Smooth muscle cell (in vitro differentiated cells): ENCODE data around the gene CCDC83. TPM values are rescaled to one million over a fixed set of nuclear protein-coding genes. Genes with fewer than 3 reads are reported as not detected.
"Not testable (repeated sequence)": the region's sequence is repeated elsewhere in the genome, so short reads cannot be mapped to it uniquely, and the experiment has no call there.

Source experiments
- DNase-seq: peaks from one replicate; lab custom pipeline; 2025; ENCODE audit not compliant: unreplicated experiment; lab: John Stamatoyannopoulos, UW
- H2AFZ ChIP-seq: fragments of 200-600 bp; sonication (generic); 2 replicates; pipeline ENCODE4 v1.6.0; 2016; ENCODE audit warnings: antibody characterized with exemption, low read depth, mild to moderate bottlenecking
- H3F3A ChIP-seq: fragments of 200-600 bp; sonication (generic); 2 replicates; pipeline ENCODE4 v1.6.0; 2017; ENCODE audit warnings: antibody characterized with exemption, low read depth
- H3K27ac ChIP-seq: fragments of 200-600 bp; sonication (generic); 2 replicates; pipeline ENCODE4 v1.5.1; 2016; ENCODE audit warnings: low read depth, mild to moderate bottlenecking
- H3K27me3 ChIP-seq: fragments of 200-600 bp; sonication (generic); 2 replicates; pipeline ENCODE4 v1.6.1; 2016; ENCODE audit warnings: low read depth, mild to moderate bottlenecking
- H3K36me3 ChIP-seq: fragments of 200-600 bp; sonication (generic); 2 replicates; pipeline ENCODE4 v1.5.1; 2016; ENCODE audit warnings: low read depth
- H3K4me1 ChIP-seq: fragments of 200-600 bp; sonication (generic); 2 replicates; pipeline ENCODE4 v1.5.1; 2016; ENCODE audit warnings: low read depth
- H3K4me2 ChIP-seq: fragments of 200-600 bp; sonication (generic); 2 replicates; pipeline ENCODE4 v1.6.0; 2016; ENCODE audit warnings: mild to moderate bottlenecking
- H3K4me3 ChIP-seq: fragments of 200-600 bp; sonication (generic); 2 replicates; pipeline ENCODE4 v1.5.1; 2016; ENCODE audit warnings: mild to moderate bottlenecking
- H3K79me2 ChIP-seq: fragments of 200-600 bp; sonication (generic); 2 replicates; pipeline ENCODE4 v1.6.0; 2016; ENCODE audit warnings: low read depth, mild to moderate bottlenecking
- H3K9ac ChIP-seq: fragments of 200-600 bp; sonication (generic); 2 replicates; pipeline ENCODE4 v1.6.0; 2016; ENCODE audit warnings: low read depth
- H3K9me3 ChIP-seq: fragments of 200-600 bp; sonication (generic); replicated peaks from 2 replicates; pipeline ENCODE4 v1.5.1; 2016; ENCODE audit warnings: low read depth
- H4K20me1 ChIP-seq: fragments of 200-600 bp; sonication (generic); 2 replicates; pipeline ENCODE4 v1.6.0; 2016; ENCODE audit warnings: low read depth
- WGBS: methylation state at CpG from one replicate; pipeline ENCODE4 v1.1.7; 2016; ENCODE audit warnings: low lambda C conversion rate; 5-methylcytosine and 5-hydroxymethylcytosine counted together
- polyA plus RNA-seq: library from polyadenylated mRNA; unstranded; fragments of >200 nt; fragmentation: Nextera tagmentation; extraction: Ambion mirVana; gene quantifications from 2 replicates; pipeline ENCODE4 v1.2.1, GENCODE V29; 2016
- total RNA-seq: library from RNA; depleted of rRNA; stranded (reverse); fragments of >200 nt; gene quantifications from 2 replicates; pipeline ENCODE4 v1.2.3, GENCODE V29; 2014
- TF ChIP-seq, protein P1 (sequence below): fragments of 200-600 bp; sonication (generic); IDR thresholded peaks from 2 replicates; pipeline ENCODE4 v1.5.1; 2017; ENCODE audit warnings: borderline replicate concordance, mild to moderate bottlenecking, antibody characterized with exemption; ENCODE audit not compliant: insufficient read depth, poor library complexity, severe bottlenecking

Gene CCDC83
- total and polyA plus RNA-seq, 2 experiments from 2014 or later = not detected

DNA sequence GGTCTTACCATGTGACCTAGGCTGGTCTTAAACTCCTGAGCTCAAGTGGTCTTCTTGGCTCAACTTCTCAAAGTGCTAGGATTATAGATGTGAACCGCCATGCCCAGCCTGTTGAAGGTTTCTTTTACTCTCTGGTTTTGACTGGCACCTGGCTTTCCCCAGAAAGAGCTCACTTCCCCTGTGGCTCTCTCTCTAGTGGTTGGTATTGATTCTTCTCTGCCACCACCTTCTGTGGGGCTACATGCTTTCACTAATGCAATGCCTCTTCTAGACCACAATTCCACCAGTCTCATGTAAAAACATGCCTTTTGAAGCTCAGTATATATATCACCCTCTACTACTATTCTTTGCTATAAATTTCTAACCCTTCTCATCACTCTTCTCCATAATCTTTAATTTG, 67.2 kb downstream of the CCDC83 start:
- Histone ChIP-seq H3K9me3 (no peaks in the 10 kb centered on the region), H3K27me3 (no peaks in the 10 kb centered on the region), H4K20me1 (no peaks in the 10 kb centered on the region), H3K27ac (no peak overlapping the region), H3K4me2 (no peak overlapping the region), H3K9ac (no peak overlapping the region), H3K36me3 (no peaks in the 10 kb centered on the region), H3K4me1 (no peaks in the 10 kb centered on the region), H3K4me3 (no peak overlapping the region), H3F3A (no peaks in the 10 kb centered on the region), H3K79me2 (no peaks in the 10 kb centered on the region), H2AFZ (no peak overlapping the region)
- DNase-seq = no peak
- TF ChIP-seq, protein P1, sequence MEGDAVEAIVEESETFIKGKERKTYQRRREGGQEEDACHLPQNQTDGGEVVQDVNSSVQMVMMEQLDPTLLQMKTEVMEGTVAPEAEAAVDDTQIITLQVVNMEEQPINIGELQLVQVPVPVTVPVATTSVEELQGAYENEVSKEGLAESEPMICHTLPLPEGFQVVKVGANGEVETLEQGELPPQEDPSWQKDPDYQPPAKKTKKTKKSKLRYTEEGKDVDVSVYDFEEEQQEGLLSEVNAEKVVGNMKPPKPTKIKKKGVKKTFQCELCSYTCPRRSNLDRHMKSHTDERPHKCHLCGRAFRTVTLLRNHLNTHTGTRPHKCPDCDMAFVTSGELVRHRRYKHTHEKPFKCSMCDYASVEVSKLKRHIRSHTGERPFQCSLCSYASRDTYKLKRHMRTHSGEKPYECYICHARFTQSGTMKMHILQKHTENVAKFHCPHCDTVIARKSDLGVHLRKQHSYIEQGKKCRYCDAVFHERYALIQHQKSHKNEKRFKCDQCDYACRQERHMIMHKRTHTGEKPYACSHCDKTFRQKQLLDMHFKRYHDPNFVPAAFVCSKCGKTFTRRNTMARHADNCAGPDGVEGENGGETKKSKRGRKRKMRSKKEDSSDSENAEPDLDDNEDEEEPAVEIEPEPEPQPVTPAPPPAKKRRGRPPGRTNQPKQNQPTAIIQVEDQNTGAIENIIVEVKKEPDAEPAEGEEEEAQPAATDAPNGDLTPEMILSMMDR = no peak
- 100% methylated on average over 1 of the region's 1 CpG for WGBS

DNA sequence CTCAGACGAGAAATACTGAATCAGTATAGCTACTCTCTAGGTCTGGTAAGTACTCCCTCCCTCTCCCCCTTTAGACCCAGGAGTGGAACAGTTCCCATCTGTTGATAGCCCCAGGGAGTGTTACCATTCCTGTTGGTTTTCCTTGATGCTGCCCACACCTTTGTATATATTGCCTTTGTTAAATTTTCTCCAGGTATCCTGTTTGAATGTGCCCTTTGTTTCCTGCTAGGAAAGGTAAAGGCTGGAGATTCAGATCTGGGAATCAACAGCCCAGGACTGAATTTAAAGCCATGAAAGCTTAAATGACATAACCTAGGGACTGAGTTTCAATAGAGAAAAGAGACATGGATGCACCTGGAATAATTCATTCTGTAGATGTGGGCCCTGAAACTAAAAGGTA, 68.3 kb downstream of the CCDC83 start:
- Histone ChIP-seq H4K20me1 (no peaks in the 10 kb centered on the region), H3K4me2 (no peak overlapping the region), H3K27ac (no peak overlapping the region), H3F3A (no peaks in the 10 kb centered on the region), H3K79me2 (no peaks in the 10 kb centered on the region), H3K36me3 (no peaks in the 10 kb centered on the region), H3K9me3 (no peaks in the 10 kb centered on the region), H3K27me3 (no peaks in the 10 kb centered on the region), H2AFZ (no peak overlapping the region), H3K4me1 (no peaks in the 10 kb centered on the region), H3K4me3 (no peak overlapping the region), H3K9ac (no peak overlapping the region)
- 67% methylated on average over 1 of the region's 1 CpG for WGBS
- TF ChIP-seq, protein P1 = no peak
- DNase-seq = no peak

DNA sequence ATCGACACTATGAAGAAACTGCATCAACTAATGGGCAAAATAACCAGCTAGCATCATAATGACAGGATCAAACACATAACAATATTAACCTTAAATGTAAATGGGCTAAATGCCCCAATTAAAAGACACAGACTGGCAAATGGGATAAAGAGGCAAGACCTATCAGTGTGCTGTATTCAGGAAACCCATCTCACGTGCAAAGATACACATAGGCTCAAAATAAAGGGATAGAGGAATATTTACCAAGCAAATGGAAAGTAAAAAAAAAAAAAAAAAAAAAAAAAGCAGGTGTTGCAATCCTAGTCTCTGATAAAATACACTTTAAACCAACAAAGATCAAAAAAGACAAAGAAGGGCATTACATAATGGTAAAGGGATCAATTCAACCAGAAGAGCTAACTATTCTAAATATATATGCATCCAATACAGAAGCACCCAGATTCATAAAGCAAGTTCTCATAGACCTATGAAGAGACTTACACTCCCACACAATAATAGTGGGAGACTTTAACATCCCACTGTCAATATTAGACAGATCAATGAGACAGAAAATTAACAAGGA, 71.6 kb downstream of the CCDC83 start:
- H3F3A ChIP-seq, H3K27ac ChIP-seq, H3K9me3 ChIP-seq, H2AFZ ChIP-seq, H3K4me3 ChIP-seq, H3K79me2 ChIP-seq, H3K27me3 ChIP-seq, H3K4me2 ChIP-seq, DNase-seq, H4K20me1 ChIP-seq, H3K4me1 ChIP-seq, H3K9ac ChIP-seq, H3K36me3 ChIP-seq: not testable (repeated sequence)
- 81% methylated on average over 2 of the region's 2 CpGs for WGBS

DNA sequence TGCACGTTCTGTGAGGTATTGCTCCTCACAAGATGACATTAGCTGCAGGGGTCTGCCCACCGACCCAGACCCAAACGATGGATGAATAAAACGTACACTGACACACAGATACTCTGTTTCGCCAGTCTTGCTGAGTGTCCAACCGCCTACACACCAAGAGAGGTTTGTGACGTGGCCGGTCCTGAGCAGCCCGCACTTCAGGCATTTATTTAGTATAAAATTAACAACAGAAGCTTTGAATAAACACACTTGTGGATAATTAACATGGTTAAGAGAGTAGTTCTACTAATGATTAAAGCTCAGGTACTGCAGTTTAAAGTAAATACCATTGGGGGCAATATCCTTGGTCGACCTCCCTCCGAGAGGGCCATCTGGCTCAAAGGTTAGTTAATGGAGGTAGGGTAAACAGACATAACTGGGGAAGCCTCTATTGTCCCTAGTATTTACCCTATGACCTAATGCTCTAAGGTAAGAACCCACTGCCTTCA, 75.7 kb downstream of the CCDC83 start:
- Histone ChIP-seq H3K79me2 (no peaks in the 10 kb centered on the region), H3K4me3 (no peak overlapping the region), H4K20me1 (no peaks in the 10 kb centered on the region), H3K27ac (no peak overlapping the region), H3K36me3 (no peaks in the 10 kb centered on the region), H2AFZ (no peak overlapping the region), H3F3A (no peaks in the 10 kb centered on the region), H3K9ac (no peak overlapping the region), H3K27me3 (no peaks in the 10 kb centered on the region), H3K9me3 (peaks cover 4% of the 10 kb centered on the region), H3K4me1 (no peaks in the 10 kb centered on the region), H3K4me2 (no peak overlapping the region)
- TF ChIP-seq, protein P1 = no peak
- DNase-seq = no peak
- WGBS = 90% methylated on average over 11 of the region's 11 CpGs
